ENCODE measurements around the gene B4GALNT1. TPM values are rescaled to one million over a fixed set of nuclear protein-coding genes. Genes with fewer than 3 reads are reported as not detected.

B4GALNT1 gene
- total RNA-seq, 1 experiment from 2014 or later = 31.3 TPM

DNA sequence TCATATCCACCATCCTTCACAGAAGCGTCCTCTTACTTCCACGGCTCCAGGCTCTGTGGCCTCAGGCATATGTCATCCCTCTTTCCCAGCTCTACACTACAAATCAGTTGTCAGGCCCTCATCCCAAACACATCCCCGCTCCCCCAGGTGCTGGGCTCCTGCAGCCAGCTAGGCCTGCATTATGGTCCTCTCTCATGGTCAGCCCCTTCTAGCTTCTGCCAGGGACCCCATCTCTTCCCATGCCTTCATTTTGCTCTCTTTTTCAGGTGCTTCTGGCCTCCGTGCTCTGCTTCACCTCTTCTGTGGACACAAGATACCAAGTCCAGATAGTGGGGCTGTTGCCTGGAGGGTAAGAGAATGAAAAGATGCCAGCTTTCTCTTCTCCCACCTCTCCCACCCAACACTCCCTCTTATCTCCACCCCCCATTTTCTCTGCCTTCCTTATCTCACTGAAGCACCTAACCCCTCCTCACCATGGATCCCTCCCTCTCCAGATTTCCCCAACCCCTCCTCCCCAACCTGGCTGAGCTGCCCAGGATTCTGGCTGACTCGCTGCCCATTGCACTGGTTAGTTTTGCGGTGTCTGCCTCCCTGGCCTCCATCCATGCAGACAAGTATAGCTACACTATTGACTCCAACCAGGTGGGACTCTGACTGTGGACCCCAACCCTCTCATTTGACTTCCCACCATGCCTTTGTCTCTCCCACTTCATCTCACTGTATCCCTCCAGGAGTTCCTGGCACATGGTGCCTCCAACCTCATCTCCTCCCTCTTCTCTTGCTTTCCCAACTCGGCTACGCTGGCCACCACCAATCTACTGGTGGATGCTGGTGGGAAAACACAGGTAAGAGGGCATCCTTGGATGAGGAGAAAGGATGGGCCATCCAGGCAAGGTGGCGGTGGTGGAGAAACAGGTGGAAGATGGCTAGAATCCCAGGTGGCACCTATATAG is 10.4 kb downstream of the B4GALNT1 start:
- H3K36me3 ChIP-seq (ENCODE audit: control insufficient read depth in 1 of 2, insufficient read depth in 2 of 2, low read length in 2 of 2) = peaks cover 0 to 4% of the 10 kb centered on the region in 2 experiments; a peak in 1 of 4 replicates
- no peak overlapping the region for H3K27ac ChIP-seq (ENCODE audit: low read depth, low read length)
- H3K9ac ChIP-seq (ENCODE audit: low read length) = no peak overlapping the region
- H3K4me1 ChIP-seq (ENCODE audit: control insufficient read depth in 1 of 2, insufficient read depth in 2 of 2, low read length in 2 of 2) = no peaks in the 10 kb centered on the region
- H3K4me3 ChIP-seq (replicated peaks in 1 of 2; ENCODE audit: low read depth in 1 of 2, low read length in 2 of 2) = no peak overlapping the region
- no peaks in the 10 kb centered on the region for H3K9me3 ChIP-seq (ENCODE audit: control insufficient read depth in 1 of 2, insufficient read depth in 1 of 2, low read depth in 1 of 2, low read length in 2 of 2)
- TF ChIP-seq YY1 (IDR thresholded peaks at IDR 0.05; ENCODE audit: extremely low read depth, insufficient replicate concordance, low read depth, low read length) (no peak), ZFX (IDR thresholded peaks at IDR 0.05) (no peak), JUND (IDR thresholded peaks at IDR 0.05) (no peak), TCF7L2 (IDR thresholded peaks at IDR 0.05; ENCODE audit: borderline replicate concordance, extremely low read depth, insufficient read depth, insufficient read length) (no peak), CEBPB (IDR thresholded peaks at IDR 0.05; ENCODE audit: low read depth) (no peak), ELF1 (IDR thresholded peaks at IDR 0.05; ENCODE audit: borderline replicate concordance, low read depth) (no peak), EZH2 (IDR thresholded peaks at IDR 0.05) (no peak), POLR2A (IDR thresholded peaks at IDR 0.05; ENCODE audit: borderline replicate concordance, extremely low read depth, insufficient read depth, insufficient read length) (no peak), SP1 (IDR thresholded peaks at IDR 0.05; ENCODE audit: low read depth) (no peak), EGR1 (IDR thresholded peaks at IDR 0.05; ENCODE audit: low read depth) (no peak), FOSL1 (IDR thresholded peaks at IDR 0.05; ENCODE audit: low read depth) (no peak), SRF (IDR thresholded peaks at IDR 0.05; ENCODE audit: low read depth) (no peak), SIN3A (IDR thresholded peaks at IDR 0.05; ENCODE audit: low read depth) (no peak), POLR2AphosphoS5 (IDR thresholded peaks at IDR 0.05; ENCODE audit: low read depth, low read length) (no peak), ZNF274 (IDR thresholded peaks at IDR 0.05; ENCODE audit: low read depth, low read length) (no peak)
- TF ChIP-seq, protein P1, sequence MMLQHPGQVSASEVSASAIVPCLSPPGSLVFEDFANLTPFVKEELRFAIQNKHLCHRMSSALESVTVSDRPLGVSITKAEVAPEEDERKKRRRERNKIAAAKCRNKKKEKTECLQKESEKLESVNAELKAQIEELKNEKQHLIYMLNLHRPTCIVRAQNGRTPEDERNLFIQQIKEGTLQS (IDR thresholded peaks at IDR 0.05) = no peak
- TF ChIP-seq, protein P2, sequence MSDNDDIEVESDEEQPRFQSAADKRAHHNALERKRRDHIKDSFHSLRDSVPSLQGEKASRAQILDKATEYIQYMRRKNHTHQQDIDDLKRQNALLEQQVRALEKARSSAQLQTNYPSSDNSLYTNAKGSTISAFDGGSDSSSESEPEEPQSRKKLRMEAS (IDR thresholded peaks at IDR 0.05) = no peak
- TF ChIP-seq, protein P3, sequence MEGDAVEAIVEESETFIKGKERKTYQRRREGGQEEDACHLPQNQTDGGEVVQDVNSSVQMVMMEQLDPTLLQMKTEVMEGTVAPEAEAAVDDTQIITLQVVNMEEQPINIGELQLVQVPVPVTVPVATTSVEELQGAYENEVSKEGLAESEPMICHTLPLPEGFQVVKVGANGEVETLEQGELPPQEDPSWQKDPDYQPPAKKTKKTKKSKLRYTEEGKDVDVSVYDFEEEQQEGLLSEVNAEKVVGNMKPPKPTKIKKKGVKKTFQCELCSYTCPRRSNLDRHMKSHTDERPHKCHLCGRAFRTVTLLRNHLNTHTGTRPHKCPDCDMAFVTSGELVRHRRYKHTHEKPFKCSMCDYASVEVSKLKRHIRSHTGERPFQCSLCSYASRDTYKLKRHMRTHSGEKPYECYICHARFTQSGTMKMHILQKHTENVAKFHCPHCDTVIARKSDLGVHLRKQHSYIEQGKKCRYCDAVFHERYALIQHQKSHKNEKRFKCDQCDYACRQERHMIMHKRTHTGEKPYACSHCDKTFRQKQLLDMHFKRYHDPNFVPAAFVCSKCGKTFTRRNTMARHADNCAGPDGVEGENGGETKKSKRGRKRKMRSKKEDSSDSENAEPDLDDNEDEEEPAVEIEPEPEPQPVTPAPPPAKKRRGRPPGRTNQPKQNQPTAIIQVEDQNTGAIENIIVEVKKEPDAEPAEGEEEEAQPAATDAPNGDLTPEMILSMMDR (IDR thresholded peaks at IDR 0.05 in 2 of 3, conservative IDR thresholded peaks at IDR 0.05 in 1 of 3; ENCODE audit: borderline replicate concordance in 1 of 3, insufficient read depth in 1 of 3, low read depth in 2 of 3, low read length in 2 of 3) = no peak
- TF ChIP-seq, protein P4, sequence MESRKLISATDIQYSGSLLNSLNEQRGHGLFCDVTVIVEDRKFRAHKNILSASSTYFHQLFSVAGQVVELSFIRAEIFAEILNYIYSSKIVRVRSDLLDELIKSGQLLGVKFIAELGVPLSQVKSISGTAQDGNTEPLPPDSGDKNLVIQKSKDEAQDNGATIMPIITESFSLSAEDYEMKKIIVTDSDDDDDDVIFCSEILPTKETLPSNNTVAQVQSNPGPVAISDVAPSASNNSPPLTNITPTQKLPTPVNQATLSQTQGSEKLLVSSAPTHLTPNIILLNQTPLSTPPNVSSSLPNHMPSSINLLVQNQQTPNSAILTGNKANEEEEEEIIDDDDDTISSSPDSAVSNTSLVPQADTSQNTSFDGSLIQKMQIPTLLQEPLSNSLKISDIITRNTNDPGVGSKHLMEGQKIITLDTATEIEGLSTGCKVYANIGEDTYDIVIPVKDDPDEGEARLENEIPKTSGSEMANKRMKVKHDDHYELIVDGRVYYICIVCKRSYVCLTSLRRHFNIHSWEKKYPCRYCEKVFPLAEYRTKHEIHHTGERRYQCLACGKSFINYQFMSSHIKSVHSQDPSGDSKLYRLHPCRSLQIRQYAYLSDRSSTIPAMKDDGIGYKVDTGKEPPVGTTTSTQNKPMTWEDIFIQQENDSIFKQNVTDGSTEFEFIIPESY (IDR thresholded peaks at IDR 0.05; ENCODE audit: extremely low read depth, insufficient replicate concordance, low read length) = no peak
- ATAC-seq (0 out of 2 replicates have a peak, but pooled peaks have one; percentile 2), DNase-seq (ENCODE audit: low read depth, low spot score) (no peak)
- H3K9me2 ChIP-seq (ENCODE audit: insufficient read depth) = no peaks in the 10 kb centered on the region
- intact Hi-C loops (cut with micrococcal nuclease) = no loop called here
- BruUV-seq (replicated peaks) = no TSS peak
- H4K20me1 ChIP-seq (ENCODE audit: insufficient read depth) = no peaks in the 10 kb centered on the region
- ChIA-PET POLR2A (no interaction called here), CTCF (interaction anchor here (0.9 kb wide), 1 partner anchor 104 kb away, joined by 3 read pairs; no protein-coding TSS in a partner anchor), RAD21 (ENCODE audit: low non-redundant PET in 1 of 2, low total read pairs in 2 of 2, uncharacterized antibody in 2 of 2, unreplicated experiment in 2 of 2) (no interaction called here)
- H2AFZ ChIP-seq (ENCODE audit: low read depth, low read length, poor library complexity, severe bottlenecking) = no peak overlapping the region
- no peak overlapping the region for H3K4me2 ChIP-seq (ENCODE audit: low read length)
- H3K27me3 ChIP-seq (ENCODE audit: insufficient read depth, low read length) = peaks cover 4% of the 10 kb centered on the region; the same call in 1 of the 2 replicates
- H3K79me2 ChIP-seq (ENCODE audit: insufficient read depth, low read length) = no peaks in the 10 kb centered on the region

Data from HCT116 (cell line).